Heart left ventricle (tissue), 16 donors: ENCODE data around the gene ASCL2. TPM values are rescaled to one million over a fixed set of nuclear protein-coding genes. Genes with fewer than 3 reads are reported as not detected.

Source experiments
- ATAC-seq, 4 donors: fragments of 200-7000 bp; cut with Tn5 transposase; one replicate each; pipeline ENCODE4 v1.9.1; 2020 to 2022; ENCODE audit warnings: moderate library complexity in 4 of 4, mild to moderate bottlenecking in 3 of 4, moderate number of reproducible peaks in 1 of 4
- DNase-seq, 5 donors: peaks; one replicate each; pipeline ENCODE4 v3.0.0-alpha.2; 2020
- H3K27ac ChIP-seq, 12 donors: fragments of 200-600 bp; sonication (generic) in 4 of 12; one replicate each; pipeline versions ENCODE4 v1.5.0 to v1.8.0; 2016 to 2022; ENCODE audit warnings: mild to moderate bottlenecking in 2 of 12
- H3K27me3 ChIP-seq, 9 donors: fragments of 200-600 bp; sonication (generic) in 2 of 9; one replicate each; pipeline versions ENCODE4 v1.5.1 to v1.8.0; 2016 to 2022; ENCODE audit warnings: mild to moderate bottlenecking in 3 of 9
- H3K36me3 ChIP-seq, 9 donors: fragments of 200-600 bp; sonication (generic) in 2 of 9; one replicate each; pipeline versions ENCODE4 v1.5.0 to v1.8.0; 2018 to 2022; ENCODE audit warnings: mild to moderate bottlenecking in 2 of 9
- H3K4me1 ChIP-seq, 12 donors: fragments of 200-600 bp; sonication (generic) in 4 of 12; one replicate each; pipeline versions ENCODE4 v1.5.0 to v1.8.0; 2016 to 2022; ENCODE audit warnings: mild to moderate bottlenecking in 3 of 12
- H3K4me3 ChIP-seq, 12 donors: fragments of 200-600 bp; sonication (generic) in 4 of 12; one replicate each; pipeline versions ENCODE4 v1.5.0 to v1.8.0; 2017 to 2022; ENCODE audit warnings: mild to moderate bottlenecking in 9 of 12, moderate library complexity in 4 of 12
- H3K9me3 ChIP-seq, 12 donors: fragments of 200-600 bp; sonication (generic) in 4 of 12; one replicate each; pipeline versions ENCODE4 v1.5.0 to v1.8.0; 2016 to 2022; ENCODE audit warnings: mild to moderate bottlenecking in 1 of 12
- CTCF ChIP-seq, 12 donors: fragments of 200-600 bp; sonication (generic) in 4 of 12; IDR thresholded peaks; one replicate each; pipeline versions ENCODE4 v1.5.0 to v1.8.0; 2018 to 2022; ENCODE audit warnings: antibody characterized with exemption in 12 of 12, mild to moderate bottlenecking in 5 of 12
- POLR2A ChIP-seq, 2 donors: fragments of 450-650 bp; IDR thresholded peaks; one replicate each; pipeline ENCODE4 v1.6.1; 2017; ENCODE audit warnings: antibody characterized with exemption in 2 of 2, mild to moderate bottlenecking in 2 of 2, moderate library complexity in 2 of 2
- WGBS, 4 donors: extraction: QIAGEN DNeasy Blood & Tissue Kit in 2 of 4; methylation state at CpG; one replicate each; pipeline versions ENCODE4 v1.1.5 to v1.1.7; 2013 to 2018; 5-methylcytosine and 5-hydroxymethylcytosine counted together
- intact Hi-C, 10 donors: fragments of 100-400 bp; cut with DNase I; formaldehyde crosslinking; loops; one replicate each; pipeline versions ENCODE4 v1.11.1 to v1.14.2; 2022
- polyA plus RNA-seq, 2 donors: library from polyadenylated mRNA; stranded (reverse); fragments of 200-250 nt; gene quantifications; one replicate each; pipeline ENCODE4 v1.2.3, GENCODE V29; 2013
- total RNA-seq, 9 donors: library from RNA; depleted of rRNA in 2 of 9; stranded (reverse); fragments of >200 nt in 2 of 9; fragmentation: NEBNext Ultra II Directional in 3 of 9; extraction: Animal tissue kit (Norgen Biotek cat#: 25700) in 3 of 9; gene quantifications; one replicate each; pipeline versions ENCODE4 v1.1.0 to v1.2.4, GENCODE V29; 2016 to 2023
- donor health status: ischemic (EF 13 %, LVEDD 7.1; RV severe dilation, severe dysfunction).
- donor health status: healthy with polysubstance abuse.
- donor health status: DM: no; HTN: yes; CAD: no.
- donor health status: DM: no; HTN: no; CAD: no.
- donor health status: ischemic (EF 25% LVEDD 6.9; RV normal size, moderate dysfunction).
- donor health status: ischemic (EF 25% LVEDD 5.7; RV mildly dilated, moderate dysfunction).
- donor health status: healthy.
- donor health status: DM: yes; HTN: yes; CAD: no.
- donor health status: ischemic (EF 35%, LVEDD 5.7; RV mildly dilated, moderate dysfunction).
- donor health status: nonischemic (EF 11% LVEDD 7.7; RV severe dilation, severe dysfunction).
- donor health status: DM: yes; HTN: yes; CAD: no.
- donor health status: PGD.
- donor health status: ischemic (EF 29% LVEDD 5.4; RV normal size, mild dysfunction).
- donor health status: nonischemic (EF 23%, LVEDD 6.1; RV moderate dilation, normal function).

The ASCL2 gene
- total and polyA plus RNA-seq, 11 donors: 0.07 to 2.3 (median 0.43) TPM; not detected in 7

- peaks cover 34 to 56% (median 44%) of the 10 kb centered on the region in 9 donors for H3K27me3 ChIP-seq
- WGBS, 4 donors: 78 to 87% (median 81%) methylated on average over 8 to 12 of the region's 12 CpGs
- H3K9me3 ChIP-seq: no peaks in the 10 kb centered on the region
- DNase-seq: no peak
- TF ChIP-seq POLR2A (IDR thresholded peaks at IDR 0.05) (no peak), CTCF (IDR thresholded peaks at IDR 0.05) (no peak)
- no peaks in the 10 kb centered on the region for H3K36me3 ChIP-seq
- no peak overlapping the region for H3K27ac ChIP-seq
- H3K4me1 ChIP-seq: peaks cover 0 to 51% (median 12%) of the 10 kb centered on the region in 12 donors
- intact Hi-C loops: no loop called here
- H3K4me3 ChIP-seq: no peak overlapping the region
- ATAC-seq: no peak
Observed at GRCh38 chr11:2267306-2267850, 3.0 kb downstream of the ASCL2 start.

GRCh38 chr11:2266586-2267305, 3.6 kb downstream of the ASCL2 start:
- 92 to 93% (median 92%) methylated on average over 25 to 26 of the region's 26 CpGs for WGBS, 4 donors
- DNase-seq (no peak), ATAC-seq (no peak)
- no peak for TF ChIP-seq CTCF (IDR thresholded peaks at IDR 0.05)
- no peak for TF ChIP-seq POLR2A (IDR thresholded peaks at IDR 0.05)
- H3K27ac ChIP-seq: peak overlapping the region in 1 of 12 donors; percentile 90
- H3K4me1 ChIP-seq: peaks cover 0 to 51% (median 12%) of the 10 kb centered on the region in 12 donors
- no peaks in the 10 kb centered on the region for H3K9me3 ChIP-seq
- H3K36me3 ChIP-seq: no peaks in the 10 kb centered on the region
- intact Hi-C loops: no loop called here
- H3K4me3 ChIP-seq: no peak overlapping the region
- H3K27me3 ChIP-seq: peaks cover 33 to 55% (median 40%) of the 10 kb centered on the region in 9 donors

- H3K4me3 ChIP-seq: peak overlapping the region in 2 of 12 donors; percentile 5 to 25
- H3K9me3 ChIP-seq: no peaks in the 10 kb centered on the region
- 66 to 72% (median 68%) methylated on average over 21 to 24 of the region's 24 CpGs for WGBS, 4 donors
- no peaks in the 10 kb centered on the region for H3K36me3 ChIP-seq
- peaks cover 26 to 52% (median 33%) of the 10 kb centered on the region in 9 donors for H3K27me3 ChIP-seq
- H3K27ac ChIP-seq: peak overlapping the region in 1 of 12 donors; percentile 90
- no peak for DNase-seq
- ATAC-seq: no peak
- no peak for TF ChIP-seq CTCF (IDR thresholded peaks at IDR 0.05)
- TF ChIP-seq POLR2A (IDR thresholded peaks at IDR 0.05): no peak
- peaks cover 0 to 46% (median 11%) of the 10 kb centered on the region in 12 donors for H3K4me1 ChIP-seq
- intact Hi-C loops: no loop called here
Observed at GRCh38 chr11:2265854-2266585, 4.4 kb downstream of the ASCL2 start.

- Histone ChIP-seq H3K36me3 (no peaks in the 10 kb centered on the region), H3K4me1 (peaks cover 0 to 40% (median 8%) of the 10 kb centered on the region in 12 donors), H3K27me3 (peaks cover 20 to 51% (median 26%) of the 10 kb centered on the region in 9 donors), H3K27ac (peak overlapping the region in 1 of 12 donors; percentile 90), H3K4me3 (peak overlapping the region in 2 of 12 donors; percentile 5 to 25), H3K9me3 (no peaks in the 10 kb centered on the region)
- ATAC-seq (peak in 2 of 4 donors; percentile 13 to 32), DNase-seq (no peak)
- WGBS, 4 donors: 33 to 45% (median 37%) methylated on average over 2 of the region's 2 CpGs
- intact Hi-C loops: no loop called here
- TF ChIP-seq POLR2A (IDR thresholded peaks at IDR 0.05) (no peak), CTCF (IDR thresholded peaks at IDR 0.05) (no peak)
Observed at GRCh38 chr11:2265396-2265795, 5.0 kb downstream of the ASCL2 start.
